Chondrocyte (in vitro differentiated cells): ENCODE results near the gene IKBKG. TPM values are rescaled to one million over a fixed set of nuclear protein-coding genes. Genes with fewer than 3 reads are reported as not detected.

Experiments used
- DNase-seq: peaks from one replicate; pipeline ENCODE4 v3.0.0; 2021; ENCODE audit warnings: mixed read lengths, low spot score
- H3K27ac Mint-ChIP-seq: one replicate; pipeline ENCODE4 v1.8.0; 2021; ENCODE audit warnings: mild to moderate bottlenecking, moderate library complexity, mixed read lengths; ENCODE audit not compliant: unreplicated experiment
- H3K27me3 Mint-ChIP-seq: 2 replicates; pipeline ENCODE4 v1.8.0; 2021; ENCODE audit warnings: low read depth, mixed read lengths
- H3K36me3 Mint-ChIP-seq: 2 replicates; pipeline ENCODE4 v1.8.0; 2021; ENCODE audit warnings: low read depth, mixed read lengths
- H3K4me1 Mint-ChIP-seq: 2 replicates; pipeline ENCODE4 v1.8.0; 2021; ENCODE audit warnings: low read depth, mild to moderate bottlenecking, mixed read lengths
- H3K4me3 Mint-ChIP-seq: one replicate; pipeline ENCODE4 v1.8.0; 2021; ENCODE audit warnings: mild to moderate bottlenecking, moderate library complexity, mixed read lengths; ENCODE audit not compliant: unreplicated experiment
- H3K9me3 Mint-ChIP-seq: 2 replicates; pipeline ENCODE4 v1.8.0; 2021; ENCODE audit warnings: low read depth, mixed read lengths
- CTCF ChIP-seq: fragments of 200-600 bp; sonication (generic); IDR thresholded peaks from 2 replicates; pipeline ENCODE4 v1.5.0; 2021; ENCODE audit warnings: antibody characterized with exemption, mild to moderate bottlenecking, moderate library complexity
- total RNA-seq: library from RNA; stranded (reverse); gene quantifications from 3 replicates; pipeline ENCODE4 v1.2.1, GENCODE V29; 2021

The IKBKG gene
- total RNA-seq, 1 donor from 2014 or later, result 22.4 TPM

- Mint-ChIP-seq H3K4me1 (peaks cover 21% of the 10 kb centered on the region), H3K36me3 (no peaks in the 10 kb centered on the region), H3K9me3 (peaks cover 26% of the 10 kb centered on the region), H3K27ac (no peak overlapping the region), H3K27me3 (no peaks in the 10 kb centered on the region), H3K4me3 (no peak overlapping the region)
- no peak for TF ChIP-seq CTCF
- DNase-seq, result peak; percentile 24
Measured at GRCh38 chrX:154593201-154593600, 45.8 kb downstream of the IKBKG start.

GRCh38 chrX:154594491-154594890 is 47.1 kb downstream of the IKBKG start:
- Mint-ChIP-seq H3K36me3 (no peaks in the 10 kb centered on the region), H3K27ac (no peak overlapping the region), H3K4me3 (no peak overlapping the region), H3K4me1 (peaks cover 21% of the 10 kb centered on the region), H3K27me3 (no peaks in the 10 kb centered on the region), H3K9me3 (peaks cover 29% of the 10 kb centered on the region)
- no peak for TF ChIP-seq CTCF
- DNase-seq, result peak; percentile 50

- H3K4me3 Mint-ChIP-seq, result no peak overlapping the region
- no peaks in the 10 kb centered on the region for H3K27me3 Mint-ChIP-seq
- H3K9me3 Mint-ChIP-seq, result peaks cover 33% of the 10 kb centered on the region
- DNase-seq, result no peak
- H3K36me3 Mint-ChIP-seq, result no peaks in the 10 kb centered on the region
- peaks cover 32% of the 10 kb centered on the region for H3K4me1 Mint-ChIP-seq
- TF ChIP-seq CTCF, result no peak
- peak overlapping the region; percentile 29 for H3K27ac Mint-ChIP-seq
Measured at GRCh38 chrX:154595559-154596249, 48.3 kb downstream of the IKBKG start.

GRCh38 chrX:154596290-154596929 is 49.0 kb downstream of the IKBKG start:
- DNase-seq, result peak; percentile 77
- Mint-ChIP-seq H3K4me3 (no peak overlapping the region), H3K27ac (peak overlapping the region; percentile 9), H3K27me3 (no peaks in the 10 kb centered on the region), H3K4me1 (peaks cover 38% of the 10 kb centered on the region), H3K9me3 (peaks cover 33% of the 10 kb centered on the region), H3K36me3 (no peaks in the 10 kb centered on the region)
- TF ChIP-seq CTCF, result peak; percentile 56

- Mint-ChIP-seq H3K9me3 (peaks cover 31% of the 10 kb centered on the region), H3K27me3 (no peaks in the 10 kb centered on the region), H3K4me1 (peaks cover 42% of the 10 kb centered on the region), H3K27ac (no peak overlapping the region), H3K36me3 (no peaks in the 10 kb centered on the region), H3K4me3 (no peak overlapping the region)
- peak; percentile 29 for DNase-seq
- no peak for TF ChIP-seq CTCF
Measured at GRCh38 chrX:154597221-154597620, 49.8 kb downstream of the IKBKG start.
